Stomach (tissue), 9 donors: Measurements from ENCODE around the gene ERCC4. TPM values are rescaled to one million over a fixed set of nuclear protein-coding genes. Genes with fewer than 3 reads are reported as not detected.

ENCODE experiments used
- DNase-seq, 2 donors: peaks; one replicate each; pipeline versions ENCODE4 v3.0.0 to v3.0.0-alpha.2; 2013 to 2019
- H3K27ac ChIP-seq, 5 donors: fragments of 200-600 bp in 4 of 5; sonication (generic) in 4 of 5; one replicate each; pipeline ENCODE4 v1.5.1; 2013 to 2019; ENCODE audit warnings: mild to moderate bottlenecking in 1 of 5, moderate library complexity in 1 of 5
- H3K27me3 ChIP-seq, 3 donors: fragments of 200-600 bp; sonication (generic); one replicate each; pipeline ENCODE4 v1.5.1; 2017 to 2019; ENCODE audit warnings: mixed run types in 1 of 3
- H3K36me3 ChIP-seq, 4 donors: fragments of 200-600 bp; sonication (generic); 1 replicate in 3 of 4; 2 replicates in 1 of 4; pipeline ENCODE4 v1.5.1; 2016 to 2019
- H3K4me1 ChIP-seq, 4 donors: fragments of 200-600 bp; sonication (generic); one replicate each; pipeline ENCODE4 v1.5.1; 2016 to 2019
- H3K4me3 ChIP-seq, 4 donors: fragments of 200-600 bp; sonication (generic) in 3 of 4; one replicate each; pipeline ENCODE4 v1.5.1; 2016 to 2019; ENCODE audit warnings: mild to moderate bottlenecking in 1 of 4
- H3K9me3 ChIP-seq, 4 donors: fragments of 200-600 bp; sonication (generic); one replicate each; pipeline ENCODE4 v1.5.1; 2016 to 2019
- EP300 ChIP-seq: sonication (generic); formaldehyde crosslinking; IDR thresholded peaks from one replicate; pipeline ENCODE4 v1.6.1; 2017; ENCODE audit warnings: antibody characterized with exemption
- POLR2A ChIP-seq, 4 donors: fragments of 450-650 bp; IDR thresholded peaks; one replicate each; pipeline ENCODE4 v1.6.1; 2016; ENCODE audit warnings: antibody characterized with exemption in 4 of 4, control low read depth in 2 of 4, mild to moderate bottlenecking in 1 of 4, moderate library complexity in 1 of 4
- POLR2AphosphoS5 ChIP-seq, 3 donors: sonication (generic); formaldehyde crosslinking; IDR thresholded peaks; one replicate each; pipeline ENCODE4 v1.6.1; 2016; ENCODE audit warnings: antibody characterized with exemption in 3 of 3
- WGBS, 5 donors: extraction: QIAGEN DNeasy Blood & Tissue Kit in 3 of 5; methylation state at CpG; one replicate each; pipeline versions ENCODE4 v1.1.5 to v1.1.7; 2013 to 2018; 5-methylcytosine and 5-hydroxymethylcytosine counted together
- intact Hi-C: fragments of 100-400 bp; cut with DNase I; formaldehyde crosslinking; loops from one replicate; pipeline ENCODE4 v1.15.1; 2023; ENCODE audit warnings: low total_unique reads
- polyA plus RNA-seq, 3 donors: library from polyadenylated mRNA; stranded (reverse); fragments of 200-250 nt; gene quantifications; one replicate each; pipeline ENCODE4 v1.2.3, GENCODE V29; 2013
- total RNA-seq, 5 donors: library from RNA; depleted of rRNA; stranded (reverse); fragments of >200 nt; gene quantifications; one replicate each; pipeline versions ENCODE4 v1.1.0 to v1.2.3, GENCODE V29; 2014 to 2016
- TF ChIP-seq, protein P1 (sequence below), 7 experiments: fragments of 450-650 bp in 4 of 7; fragments of 200-600 bp in 3 of 7; sonication (generic) in 3 of 7; IDR thresholded peaks; one replicate each; pipeline ENCODE4 v1.5.1; 2016 to 2019; ENCODE audit warnings: antibody characterized with exemption in 7 of 7, control low read depth in 2 of 7, mild to moderate bottlenecking in 1 of 7
- donor health status: healthy with polysubstance abuse.
- donor health status: Bipolar disorder and iron deficiency.
- donor health status: healthy.

The ERCC4 gene
- total and polyA plus RNA-seq, 8 donors: 1.2 to 45.8 (median 7.7) TPM

DNA sequence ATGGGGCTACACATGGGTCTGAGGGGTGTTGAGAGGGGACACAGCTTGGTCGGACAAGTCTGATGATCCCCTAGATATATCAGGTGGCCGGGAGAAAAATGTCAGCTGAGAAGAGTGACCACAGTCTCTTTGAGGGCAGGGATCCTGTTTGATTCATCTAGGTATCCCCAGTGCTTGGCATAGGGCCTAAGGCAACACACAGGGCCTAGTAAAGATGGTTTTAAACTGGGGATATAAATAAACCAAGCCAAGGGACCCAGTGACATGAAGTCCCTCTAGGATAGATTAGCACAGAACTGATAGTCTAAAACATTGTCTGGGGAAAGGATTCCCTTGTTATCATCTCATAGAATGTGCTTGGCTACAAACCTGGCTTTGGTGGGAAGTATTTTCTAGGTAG is 1.4 kb downstream of the ERCC4 start:
- TF ChIP-seq, protein P1, sequence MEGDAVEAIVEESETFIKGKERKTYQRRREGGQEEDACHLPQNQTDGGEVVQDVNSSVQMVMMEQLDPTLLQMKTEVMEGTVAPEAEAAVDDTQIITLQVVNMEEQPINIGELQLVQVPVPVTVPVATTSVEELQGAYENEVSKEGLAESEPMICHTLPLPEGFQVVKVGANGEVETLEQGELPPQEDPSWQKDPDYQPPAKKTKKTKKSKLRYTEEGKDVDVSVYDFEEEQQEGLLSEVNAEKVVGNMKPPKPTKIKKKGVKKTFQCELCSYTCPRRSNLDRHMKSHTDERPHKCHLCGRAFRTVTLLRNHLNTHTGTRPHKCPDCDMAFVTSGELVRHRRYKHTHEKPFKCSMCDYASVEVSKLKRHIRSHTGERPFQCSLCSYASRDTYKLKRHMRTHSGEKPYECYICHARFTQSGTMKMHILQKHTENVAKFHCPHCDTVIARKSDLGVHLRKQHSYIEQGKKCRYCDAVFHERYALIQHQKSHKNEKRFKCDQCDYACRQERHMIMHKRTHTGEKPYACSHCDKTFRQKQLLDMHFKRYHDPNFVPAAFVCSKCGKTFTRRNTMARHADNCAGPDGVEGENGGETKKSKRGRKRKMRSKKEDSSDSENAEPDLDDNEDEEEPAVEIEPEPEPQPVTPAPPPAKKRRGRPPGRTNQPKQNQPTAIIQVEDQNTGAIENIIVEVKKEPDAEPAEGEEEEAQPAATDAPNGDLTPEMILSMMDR (IDR thresholded peaks at IDR 0.05): no peak
- no peak for TF ChIP-seq POLR2AphosphoS5 (IDR thresholded peaks at IDR 0.05)
- TF ChIP-seq EP300: no peak
- no peak for TF ChIP-seq POLR2A (IDR thresholded peaks at IDR 0.05)
- WGBS, 5 donors: 69 to 81% (median 74%) methylated on average over 2 of the region's 2 CpGs
- H3K4me1 ChIP-seq: peaks cover 8 to 46% (median 33%) of the 10 kb centered on the region in 4 donors
- DNase-seq: no peak
- H3K9me3 ChIP-seq: no peaks in the 10 kb centered on the region
- intact Hi-C loops: loop anchor here (10.0 kb wide), 2 partner anchors 323 to 363 kb away; no protein-coding TSS in a partner anchor
- H3K27me3 ChIP-seq: no peaks in the 10 kb centered on the region
- no peak overlapping the region for H3K4me3 ChIP-seq
- peaks cover 0 to 29% (median 27%) of the 10 kb centered on the region in 4 donors for H3K36me3 ChIP-seq
- H3K27ac ChIP-seq: peak overlapping the region in 2 of 5 donors; percentile 80 to 88

DNA sequence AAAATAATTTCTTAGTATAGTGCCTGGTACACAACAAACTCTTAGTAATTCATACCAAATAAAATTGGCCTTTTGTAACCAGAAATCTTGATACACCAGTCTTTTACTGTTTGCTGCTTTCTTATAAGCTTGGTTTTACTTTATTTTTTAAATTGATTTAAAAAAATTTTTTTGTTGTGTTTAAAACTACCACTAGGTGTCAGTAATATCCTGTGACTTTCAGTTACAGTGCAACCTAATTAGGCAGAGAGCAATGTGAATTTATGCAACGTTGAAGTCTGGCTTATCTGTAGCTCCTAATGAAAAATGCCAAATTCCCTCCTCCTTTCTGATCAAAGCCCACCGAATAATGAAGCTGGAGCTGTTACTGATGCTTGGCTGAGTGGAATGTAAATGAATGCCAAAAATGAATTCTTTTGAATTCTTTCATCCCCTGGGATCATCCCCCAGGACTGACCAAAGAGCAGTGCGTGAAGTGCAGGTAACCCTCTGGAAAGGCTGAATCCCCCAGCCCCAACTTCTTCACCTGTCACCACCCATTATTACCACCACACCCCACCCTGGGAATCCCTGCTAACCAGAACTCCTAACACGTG is 3.8 kb downstream of the ERCC4 start:
- H3K27me3 ChIP-seq: no peaks in the 10 kb centered on the region
- no peak overlapping the region for H3K4me3 ChIP-seq
- 39 to 49% (median 45%) methylated on average over 4 of the region's 4 CpGs for WGBS, 5 donors
- TF ChIP-seq, protein P1 (IDR thresholded peaks at IDR 0.05): peak in 4 of 7 experiments; percentile 26 to 74 (median 54)
- TF ChIP-seq POLR2AphosphoS5 (IDR thresholded peaks at IDR 0.05) (peak in 1 of 3 donors; percentile 16), EP300 (no peak)
- no peaks in the 10 kb centered on the region for H3K9me3 ChIP-seq
- H3K27ac ChIP-seq: no peak overlapping the region
- intact Hi-C loops: loop anchor here (10.0 kb wide), 2 partner anchors 321 to 361 kb away; no protein-coding TSS in a partner anchor
- peaks cover 8 to 42% (median 29%) of the 10 kb centered on the region in 4 donors for H3K4me1 ChIP-seq
- peaks cover 0 to 43% (median 39%) of the 10 kb centered on the region in 4 donors for H3K36me3 ChIP-seq
- peak in 1 of 2 donors; percentile 78 for DNase-seq

DNA sequence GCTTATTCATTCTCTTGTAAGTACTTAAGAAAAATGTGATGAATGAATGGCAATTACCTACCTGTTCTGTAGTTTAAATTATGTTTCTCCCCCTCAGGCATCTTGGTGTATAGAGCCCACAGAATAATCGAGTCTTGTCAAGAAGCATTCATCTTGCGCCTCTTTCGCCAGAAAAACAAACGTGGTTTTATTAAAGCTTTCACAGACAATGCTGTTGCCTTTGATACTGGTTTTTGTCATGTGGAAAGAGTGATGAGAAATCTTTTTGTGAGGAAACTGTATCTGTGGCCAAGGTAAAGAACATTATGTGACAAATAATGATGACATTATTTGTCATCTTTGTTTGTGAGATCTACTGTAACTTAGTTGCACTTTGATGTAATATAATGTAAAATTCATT is 6.5 kb downstream of the ERCC4 start:
- intact Hi-C loops: loop anchor here (10.0 kb wide), 2 partner anchors 318 to 358 kb away; no protein-coding TSS in a partner anchor
- DNase-seq: no peak
- Histone ChIP-seq H3K9me3 (no peaks in the 10 kb centered on the region), H3K4me1 (peaks cover 0 to 22% (median 11%) of the 10 kb centered on the region in 4 donors), H3K27ac (no peak overlapping the region), H3K4me3 (no peak overlapping the region), H3K27me3 (no peaks in the 10 kb centered on the region), H3K36me3 (peaks cover 0 to 54% (median 49%) of the 10 kb centered on the region in 4 donors)
- TF ChIP-seq POLR2AphosphoS5 (IDR thresholded peaks at IDR 0.05) (no peak), POLR2A (IDR thresholded peaks at IDR 0.05) (no peak), EP300 (no peak)
- TF ChIP-seq, protein P1 (IDR thresholded peaks at IDR 0.05): no peak
- WGBS, 5 donors: 78 to 89% (median 83%) methylated on average over 4 of the region's 4 CpGs

DNA sequence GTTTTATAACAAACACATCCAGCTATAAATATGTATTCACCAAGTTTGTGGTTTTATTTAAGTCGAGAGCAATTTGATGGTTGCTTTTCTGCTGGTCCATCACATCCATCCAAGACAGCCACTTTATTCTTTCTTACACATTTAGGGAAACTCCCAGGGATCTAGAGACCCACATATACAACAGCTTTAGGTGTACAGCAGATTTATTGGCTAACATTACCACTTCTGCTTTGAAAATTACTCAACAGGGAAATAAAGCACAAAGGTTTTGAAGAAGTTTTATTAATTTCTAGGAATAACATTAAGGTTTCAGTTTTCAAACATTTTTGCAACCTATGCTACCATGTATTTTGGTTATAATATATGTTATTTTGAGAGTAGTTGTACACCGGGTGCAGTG is 6.9 kb downstream of the ERCC4 start:
- TF ChIP-seq POLR2AphosphoS5 (IDR thresholded peaks at IDR 0.05) (no peak), POLR2A (IDR thresholded peaks at IDR 0.05) (no peak), EP300 (no peak)
- TF ChIP-seq, protein P1 (IDR thresholded peaks at IDR 0.05): no peak
- 85 to 95% (median 92%) methylated on average over 2 of the region's 2 CpGs for WGBS, 5 donors
- intact Hi-C loops: loop anchor here (10.0 kb wide), 2 partner anchors 318 to 358 kb away; no protein-coding TSS in a partner anchor
- no peak overlapping the region for H3K4me3 ChIP-seq
- H3K27me3 ChIP-seq: no peaks in the 10 kb centered on the region
- no peak for DNase-seq
- H3K27ac ChIP-seq: no peak overlapping the region
- H3K4me1 ChIP-seq: peaks cover 0 to 17% (median 10%) of the 10 kb centered on the region in 4 donors
- peaks cover 0 to 58% (median 52%) of the 10 kb centered on the region in 4 donors for H3K36me3 ChIP-seq
- H3K9me3 ChIP-seq: no peaks in the 10 kb centered on the region
